Nephron progenitor cell (in vitro differentiated cells): ENCODE measurements around the gene CHST5.
"Not testable (repeated sequence)": the region's sequence is repeated elsewhere in the genome, so short reads cannot be mapped to it uniquely, and the experiment has no call there.

Experiments used
- DNase-seq: peaks from one replicate; pipeline ENCODE4 v3.0.0; 2021
- H3K27ac Mint-ChIP-seq: 2 replicates; pipeline ENCODE4 v1.8.0; 2021; ENCODE audit warnings: mild to moderate bottlenecking, moderate library complexity, mixed read lengths
- H3K27me3 Mint-ChIP-seq: 2 replicates; pipeline ENCODE4 v1.8.0; 2021; ENCODE audit warnings: mild to moderate bottlenecking, low read depth, mixed read lengths; ENCODE audit not compliant: poor library complexity
- H3K36me3 Mint-ChIP-seq: 2 replicates; pipeline ENCODE4 v1.8.0; 2021; ENCODE audit warnings: low read depth, mixed read lengths
- H3K4me1 Mint-ChIP-seq: 2 replicates; pipeline ENCODE4 v1.8.0; 2021; ENCODE audit warnings: mixed read lengths
- H3K4me3 Mint-ChIP-seq: 2 replicates; pipeline ENCODE4 v1.8.0; 2021; ENCODE audit warnings: mild to moderate bottlenecking, moderate library complexity, mixed read lengths
- H3K9me3 Mint-ChIP-seq: 2 replicates; pipeline ENCODE4 v1.8.0; 2021; ENCODE audit warnings: mild to moderate bottlenecking, moderate library complexity, mixed read lengths
- CTCF ChIP-seq: fragments of 200-600 bp; sonication (generic); IDR thresholded peaks from 2 replicates; pipeline ENCODE4 v1.5.0; 2021; ENCODE audit warnings: antibody characterized with exemption

Gene CHST5

GRCh38 chr16:75546293-75546692 is 10.4 kb upstream of the CHST5 start:
- H3K27ac Mint-ChIP-seq, result no peak overlapping the region
- peaks cover 25% of the 10 kb centered on the region for H3K36me3 Mint-ChIP-seq
- no peak for DNase-seq
- H3K9me3 Mint-ChIP-seq, result no peaks in the 10 kb centered on the region
- no peak overlapping the region for H3K4me3 Mint-ChIP-seq
- TF ChIP-seq CTCF, result no peak
- H3K27me3 Mint-ChIP-seq, result no peaks in the 10 kb centered on the region
- no peaks in the 10 kb centered on the region for H3K4me1 Mint-ChIP-seq

- not testable (repeated sequence) for H3K27ac Mint-ChIP-seq, DNase-seq, H3K4me1 Mint-ChIP-seq, H3K4me3 Mint-ChIP-seq, H3K9me3 Mint-ChIP-seq, H3K27me3 Mint-ChIP-seq
- peaks cover 30% of the 10 kb centered on the region for H3K36me3 Mint-ChIP-seq
Observed at GRCh38 chr16:75545879-75546278, 10.0 kb upstream of the CHST5 start.

GRCh38 chr16:75542462-75542861 is 6.6 kb upstream of the CHST5 start:
- H3K9me3 Mint-ChIP-seq, H3K4me3 Mint-ChIP-seq, H3K4me1 Mint-ChIP-seq, H3K27ac Mint-ChIP-seq, H3K27me3 Mint-ChIP-seq, DNase-seq: not testable (repeated sequence)
- peaks cover 39% of the 10 kb centered on the region for H3K36me3 Mint-ChIP-seq

GRCh38 chr16:75541236-75541635 is 5.3 kb upstream of the CHST5 start:
- H3K27me3 Mint-ChIP-seq, result no peaks in the 10 kb centered on the region
- H3K36me3 Mint-ChIP-seq, result peaks cover 39% of the 10 kb centered on the region
- no peak for TF ChIP-seq CTCF
- no peak overlapping the region for H3K27ac Mint-ChIP-seq
- no peak overlapping the region for H3K4me3 Mint-ChIP-seq
- H3K4me1 Mint-ChIP-seq, result no peaks in the 10 kb centered on the region
- DNase-seq, result no peak
- H3K9me3 Mint-ChIP-seq, result no peaks in the 10 kb centered on the region

- H3K4me1 Mint-ChIP-seq, H3K4me3 Mint-ChIP-seq, DNase-seq, H3K27me3 Mint-ChIP-seq, H3K9me3 Mint-ChIP-seq, H3K27ac Mint-ChIP-seq: not testable (repeated sequence)
- peaks cover 30% of the 10 kb centered on the region for H3K36me3 Mint-ChIP-seq
Observed at GRCh38 chr16:75538882-75539565, 3.1 kb upstream of the CHST5 start.

GRCh38 chr16:75537776-75538175 is 1.9 kb upstream of the CHST5 start:
- no peak for TF ChIP-seq CTCF
- no peaks in the 10 kb centered on the region for H3K27me3 Mint-ChIP-seq
- DNase-seq, result no peak
- H3K36me3 Mint-ChIP-seq, result peaks cover 24% of the 10 kb centered on the region
- H3K9me3 Mint-ChIP-seq, result no peaks in the 10 kb centered on the region
- H3K4me3 Mint-ChIP-seq, result no peak overlapping the region
- H3K27ac Mint-ChIP-seq, result no peak overlapping the region
- peaks cover 4% of the 10 kb centered on the region for H3K4me1 Mint-ChIP-seq

- Mint-ChIP-seq H3K4me1 (peaks cover 4% of the 10 kb centered on the region), H3K4me3 (no peak overlapping the region), H3K9me3 (no peaks in the 10 kb centered on the region), H3K27ac (no peak overlapping the region), H3K27me3 (no peaks in the 10 kb centered on the region), H3K36me3 (peaks cover 6% of the 10 kb centered on the region)
- TF ChIP-seq CTCF, result no peak
- DNase-seq, result no peak
Observed at GRCh38 chr16:75535211-75535843, 581 bp downstream of the CHST5 start.
